ENCODE measurements around the gene CPXM1.

DNA sequence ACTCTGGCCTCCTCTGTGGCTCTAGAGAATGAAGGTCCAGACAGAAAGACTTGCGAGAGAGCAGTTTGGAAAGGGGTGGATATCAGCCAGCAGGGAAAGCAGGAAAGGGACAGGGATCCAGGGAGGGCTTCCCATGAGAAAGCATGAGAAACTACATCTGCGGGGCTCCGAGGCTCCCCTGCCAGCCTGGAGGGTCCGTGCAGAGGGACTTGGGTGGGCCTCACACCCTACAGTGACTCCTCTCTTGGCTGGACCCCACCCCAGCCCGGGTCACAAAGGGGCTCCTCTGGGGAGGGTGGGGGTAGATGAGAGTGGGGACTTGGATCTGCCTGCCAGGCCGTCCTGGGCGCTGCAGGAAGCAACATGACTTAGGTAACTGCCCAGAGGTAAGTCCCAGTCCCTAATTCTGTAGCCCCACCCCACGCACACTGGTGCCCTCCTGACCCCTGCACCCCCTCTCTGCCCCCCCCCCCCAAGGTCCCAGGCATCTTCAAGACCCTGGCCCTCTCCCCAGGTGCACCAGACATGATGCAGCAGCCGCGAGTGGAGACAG is 15.7 kb upstream of the CPXM1 start, which contains the start of gene TMEM239:
- no peak for TF ChIP-seq ZNF274 (IDR thresholded peaks at IDR 0.05; ENCODE audit: low read depth, low read length)
- no peak for TF ChIP-seq SUZ12 (IDR thresholded peaks at IDR 0.05; ENCODE audit: extremely low read depth, insufficient read depth, insufficient read length)
